Small intestine (tissue), 7 donors: Measurements from ENCODE around the gene TSHB. TPM values are rescaled to one million over a fixed set of nuclear protein-coding genes. Genes with fewer than 3 reads are reported as not detected.

Source experiments
- DNase-seq, 2 donors: peaks; one replicate each; pipeline versions ENCODE4 v3.0.0 to v3.0.0-alpha.2; 2013
- FAIRE-seq: peaks from 2 replicates; lab custom pipeline; 2012; peaks lifted over from hg19 to GRCh38; lab: Jason Lieb, UNC
- H3K27ac ChIP-seq, 3 donors: one replicate each; pipeline ENCODE4 v1.5.1; 2013; ENCODE audit warnings: low read length in 2 of 3, mild to moderate bottlenecking in 2 of 3, control low read depth in 1 of 3, inconsistent platforms in 1 of 3, low read depth in 1 of 3, moderate library complexity in 1 of 3
- H3K27me3 ChIP-seq, 3 donors: one replicate each; pipeline ENCODE4 v1.6.1; 2013; ENCODE audit warnings: low read length in 3 of 3, inconsistent platforms in 1 of 3; ENCODE audit not compliant: control insufficient read depth in 3 of 3, insufficient read depth in 3 of 3
- H3K36me3 ChIP-seq, 3 donors: one replicate each; pipeline ENCODE4 v1.6.1; 2013; ENCODE audit warnings: low read length in 3 of 3, inconsistent platforms in 1 of 3, low read depth in 1 of 3, mild to moderate bottlenecking in 1 of 3, moderate library complexity in 1 of 3; ENCODE audit not compliant: control insufficient read depth in 3 of 3, insufficient read depth in 2 of 3
- H3K4me1 ChIP-seq, 3 donors: one replicate each; pipeline ENCODE4 v1.6.1; 2013; ENCODE audit warnings: low read length in 2 of 3, inconsistent platforms in 1 of 3, low read depth in 1 of 3, mild to moderate bottlenecking in 1 of 3, moderate library complexity in 1 of 3; ENCODE audit not compliant: control insufficient read depth in 3 of 3, insufficient read depth in 2 of 3
- H3K4me3 ChIP-seq, 3 donors: one replicate each; pipeline ENCODE4 v1.5.1; 2013; ENCODE audit warnings: low read length in 3 of 3, control low read depth in 1 of 3, inconsistent platforms in 1 of 3, low read depth in 1 of 3, mild to moderate bottlenecking in 1 of 3, moderate library complexity in 1 of 3
- H3K9me3 ChIP-seq, 2 donors: one replicate each; pipeline ENCODE4 v1.6.1; 2013; ENCODE audit warnings: low read depth in 1 of 2, low read length in 1 of 2; ENCODE audit not compliant: control insufficient read depth in 2 of 2, insufficient read depth in 1 of 2
- WGBS, 3 donors: extraction: QIAGEN DNeasy Blood & Tissue Kit; methylation state at CpG; one replicate each; pipeline ENCODE4 v1.1.7; 2013; 5-methylcytosine and 5-hydroxymethylcytosine counted together
- polyA plus RNA-seq, 4 donors: library from polyadenylated mRNA; stranded (reverse) in 3 of 4; unstranded in 1 of 4; fragments of 200-250 nt in 3 of 4; fragments of 120-200 nt in 1 of 4; gene quantifications; one replicate each; pipeline versions ENCODE4 v1.2.1 to v1.2.3, GENCODE V29; 2013
- donor health status: healthy with polysubstance abuse.
- donor health status: control.
- donor health status: control.
- donor health status: Bipolar disorder and iron deficiency.
- donor health status: healthy.

Gene TSHB
- polyA plus RNA-seq, 4 donors: not detected

DNA sequence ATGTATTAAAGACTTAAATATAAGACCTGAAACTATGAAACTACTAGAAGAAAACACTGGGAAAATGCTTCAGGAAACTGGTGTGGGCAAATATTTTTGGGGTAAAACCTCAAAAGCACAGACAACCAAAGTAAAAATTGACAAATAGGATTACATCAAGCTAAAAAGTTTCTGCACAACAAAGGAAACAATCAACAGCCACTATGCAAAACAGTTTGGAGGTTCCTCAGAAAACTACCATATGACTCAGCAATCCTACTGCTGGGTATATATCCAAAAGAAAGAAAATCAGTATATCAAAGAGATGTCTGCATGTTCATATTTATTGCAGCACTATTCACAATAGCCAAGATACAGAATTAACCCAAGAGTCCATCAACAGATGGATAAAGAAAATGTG, 17.1 kb downstream of the TSHB start:
- H3K4me3 ChIP-seq: no peak overlapping the region
- H3K27me3 ChIP-seq: no peaks in the 10 kb centered on the region
- peaks cover 0 to 3% (median 0%) of the 10 kb centered on the region in 3 donors for H3K36me3 ChIP-seq
- FAIRE-seq: no peak
- H3K9me3 ChIP-seq: no peaks in the 10 kb centered on the region
- H3K27ac ChIP-seq: no peak overlapping the region
- DNase-seq: no peak
- no peaks in the 10 kb centered on the region for H3K4me1 ChIP-seq

DNA sequence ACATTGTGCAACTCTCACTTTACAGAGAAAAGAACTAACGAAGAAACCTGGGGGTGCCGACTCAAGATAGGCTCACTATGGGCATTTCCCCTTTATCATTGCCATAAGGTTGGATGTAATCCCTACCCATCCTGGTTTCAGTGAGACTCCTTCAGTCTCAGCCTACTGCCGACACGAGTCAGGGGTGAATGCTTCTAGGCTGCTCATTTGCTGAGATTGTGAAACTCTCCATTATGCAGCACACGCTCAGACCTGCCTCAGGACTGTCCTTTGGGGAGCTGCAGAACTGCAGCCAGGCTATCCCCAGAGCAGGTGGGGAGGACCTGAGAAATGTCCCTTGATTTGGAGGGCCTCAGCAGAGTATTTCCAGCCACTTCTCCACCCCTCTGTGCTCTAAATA, 22.2 kb downstream of the TSHB start:
- Histone ChIP-seq H3K9me3 (no peaks in the 10 kb centered on the region), H3K36me3 (peaks cover 0 to 3% (median 0%) of the 10 kb centered on the region in 3 donors), H3K4me1 (peaks cover 0 to under 1% (median 0%) of the 10 kb centered on the region in 3 donors), H3K27me3 (no peaks in the 10 kb centered on the region), H3K4me3 (no peak overlapping the region), H3K27ac (no peak overlapping the region)
- 84 to 90% (median 87%) methylated on average over 5 of the region's 5 CpGs for WGBS, 3 donors
- no peak for FAIRE-seq
- DNase-seq: no peak

DNA sequence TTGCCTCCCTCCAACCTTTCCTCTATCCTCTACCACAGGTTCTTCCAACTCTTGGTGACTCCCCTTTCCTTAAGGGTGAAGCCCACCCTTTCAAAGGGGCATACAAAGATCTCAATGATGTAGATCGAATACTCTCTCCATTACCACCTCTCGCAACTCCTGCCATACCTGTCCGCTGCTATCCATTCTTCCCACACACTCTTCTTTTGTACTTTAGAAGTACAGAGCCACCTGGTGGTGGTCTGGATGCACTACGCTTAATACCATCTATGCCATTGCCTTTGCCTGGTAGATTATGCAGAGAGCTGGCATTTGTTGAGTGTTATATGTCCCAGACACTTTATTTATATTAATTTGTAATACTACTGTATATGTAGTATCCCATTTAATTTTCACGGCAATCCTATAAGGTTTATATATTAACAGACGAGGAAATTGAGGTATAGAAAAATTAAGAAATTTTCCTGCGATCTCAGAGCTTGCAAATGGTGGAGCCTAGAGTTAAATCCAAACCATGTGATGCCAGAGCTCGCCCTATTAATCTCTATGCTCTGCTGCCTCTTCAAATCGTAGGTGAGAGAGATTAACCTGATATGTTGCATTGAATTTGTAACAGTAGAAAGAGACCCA, 22.9 kb downstream of the TSHB start:
- DNase-seq (peak; percentile 71 to 73), FAIRE-seq (no peak)
- 31 to 43% (median 42%) methylated on average over 9 of the region's 9 CpGs for WGBS, 3 donors
- Histone ChIP-seq H3K36me3 (peaks cover 0 to 3% (median 0%) of the 10 kb centered on the region in 3 donors), H3K9me3 (no peaks in the 10 kb centered on the region), H3K27ac (no peak overlapping the region), H3K4me1 (peaks cover 0 to 7% (median 0%) of the 10 kb centered on the region in 3 donors), H3K27me3 (no peaks in the 10 kb centered on the region), H3K4me3 (no peak overlapping the region)

DNA sequence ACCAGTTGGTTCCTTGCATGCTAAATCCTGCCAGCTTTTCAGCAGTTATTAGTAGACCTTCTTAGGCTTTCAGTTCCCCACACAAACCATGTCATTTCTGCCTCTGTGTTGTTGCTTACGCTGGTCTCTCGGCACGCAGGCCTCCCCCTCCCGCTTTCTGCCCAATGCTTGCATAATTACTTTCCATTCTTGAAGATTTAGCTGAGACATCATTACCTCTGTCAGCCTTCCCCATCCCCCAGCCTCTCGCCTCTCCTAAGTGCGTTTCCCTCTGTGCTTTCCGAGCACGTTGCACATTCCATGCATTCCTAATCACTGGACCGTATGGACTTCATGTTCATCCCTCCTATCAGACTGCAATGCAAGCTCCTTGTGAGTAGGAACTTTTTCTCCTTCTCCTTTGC, 26.8 kb downstream of the TSHB start:
- Histone ChIP-seq H3K27ac (peak overlapping the region in 1 of 3 donors; percentile 50), H3K36me3 (no peaks in the 10 kb centered on the region)
- 61 to 88% (median 81%) methylated on average over 9 of the region's 9 CpGs for WGBS, 3 donors

DNA sequence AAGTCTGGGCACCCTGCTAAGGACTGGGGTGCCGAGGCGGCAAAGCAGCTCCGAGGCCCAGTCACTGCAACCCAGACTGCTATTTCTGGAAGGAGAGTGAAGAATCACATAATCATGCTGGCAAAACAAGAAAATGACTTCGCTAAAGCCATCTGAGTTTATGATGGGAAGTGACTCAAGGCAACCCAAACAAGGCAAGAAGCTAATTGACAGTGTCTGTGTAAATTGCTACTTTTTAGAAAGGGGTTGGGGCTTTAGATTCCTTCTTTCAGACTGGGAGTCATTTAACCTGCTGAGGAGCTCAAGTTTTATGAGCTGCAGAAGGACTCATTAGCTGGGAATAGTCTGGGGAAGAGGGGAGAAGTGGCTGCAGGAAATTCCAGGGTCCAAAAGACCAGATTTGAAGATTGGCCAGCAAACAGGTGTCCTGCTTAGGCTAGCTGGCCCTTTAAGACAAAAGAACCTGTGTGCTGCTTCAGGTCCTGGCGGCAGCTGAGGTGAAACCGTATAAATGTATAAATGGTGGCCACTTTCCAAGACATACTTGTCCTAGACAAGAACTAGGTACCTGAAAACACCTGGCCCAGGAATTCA, 28.1 kb downstream of the TSHB start:
- H3K4me1 ChIP-seq: peaks cover 3 to 21% (median 8%) of the 10 kb centered on the region in 3 donors
- FAIRE-seq: no peak
- no peaks in the 10 kb centered on the region for H3K27me3 ChIP-seq
- DNase-seq: peak; percentile 55 to 74
- no peak overlapping the region for H3K4me3 ChIP-seq
- H3K9me3 ChIP-seq: no peaks in the 10 kb centered on the region
- H3K36me3 ChIP-seq: no peaks in the 10 kb centered on the region
- WGBS, 3 donors: 19 to 69% (median 41%) methylated on average over 6 of the region's 6 CpGs
- peak overlapping the region in 1 of 3 donors; percentile 10 for H3K27ac ChIP-seq

More for the DNA sequence above, 26.8 kb downstream of the TSHB start:
- DNase-seq (peak in 1 of 2 donors; percentile 13), FAIRE-seq (no peak)
- peaks cover 0 to 12% (median 0%) of the 10 kb centered on the region in 3 donors for H3K4me1 ChIP-seq
- H3K27me3 ChIP-seq: no peaks in the 10 kb centered on the region
- no peaks in the 10 kb centered on the region for H3K9me3 ChIP-seq
- no peak overlapping the region for H3K4me3 ChIP-seq

DNA sequence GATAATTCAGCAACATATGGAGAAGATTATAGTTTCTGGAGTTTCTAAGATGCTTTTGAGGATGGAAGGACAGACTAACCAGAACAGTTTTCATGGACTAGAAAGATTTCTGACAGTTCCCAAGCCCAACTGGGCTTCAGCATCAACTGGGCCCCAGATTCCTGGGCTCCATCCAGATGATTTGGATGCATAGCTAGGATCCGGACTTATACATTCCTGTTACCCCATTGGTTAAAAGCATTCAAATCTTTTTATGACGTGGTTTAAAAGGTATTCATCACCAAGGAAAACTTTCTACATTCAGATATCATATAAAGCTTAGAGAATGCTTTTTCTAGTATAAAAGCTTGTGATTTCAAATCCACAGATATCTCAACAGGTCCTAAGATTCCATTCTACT, 29.7 kb downstream of the TSHB start:
- no peak overlapping the region for H3K27ac ChIP-seq
- peaks cover 3 to 21% (median 8%) of the 10 kb centered on the region in 3 donors for H3K4me1 ChIP-seq
- H3K4me3 ChIP-seq: no peak overlapping the region
- WGBS, 3 donors: 46 to 50% (median 46%) methylated on average over 2 of the region's 2 CpGs
- H3K36me3 ChIP-seq: no peaks in the 10 kb centered on the region
- DNase-seq: no peak
- FAIRE-seq: no peak
- H3K9me3 ChIP-seq: no peaks in the 10 kb centered on the region
- H3K27me3 ChIP-seq: no peaks in the 10 kb centered on the region

DNA sequence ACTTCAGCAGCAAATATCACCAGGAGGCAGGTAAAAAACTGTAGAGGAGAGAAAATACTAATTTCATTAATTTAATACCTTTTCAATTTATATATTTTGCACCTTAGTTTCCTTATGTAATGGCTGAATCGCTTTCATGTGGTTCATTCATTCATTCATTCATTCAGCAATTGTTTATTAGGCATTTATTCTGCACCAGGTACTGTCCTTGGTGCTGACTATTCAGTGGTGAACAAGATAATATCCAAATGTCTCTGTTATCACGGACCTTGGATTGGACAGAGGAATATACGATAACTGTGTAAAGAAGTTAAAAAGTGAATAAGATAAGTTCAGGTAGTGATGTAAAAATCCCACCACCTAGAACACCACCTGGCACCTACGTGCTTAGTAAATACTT, 30.9 kb downstream of the TSHB start:
- no peaks in the 10 kb centered on the region for H3K36me3 ChIP-seq
- DNase-seq (no peak), FAIRE-seq (no peak)
- no peak overlapping the region for H3K27ac ChIP-seq
- no peaks in the 10 kb centered on the region for H3K27me3 ChIP-seq
- peaks cover 3 to 21% (median 8%) of the 10 kb centered on the region in 3 donors for H3K4me1 ChIP-seq
- no peak overlapping the region for H3K4me3 ChIP-seq
- H3K9me3 ChIP-seq: no peaks in the 10 kb centered on the region
- 60 to 77% (median 67%) methylated on average over 4 of the region's 4 CpGs for WGBS, 3 donors

DNA sequence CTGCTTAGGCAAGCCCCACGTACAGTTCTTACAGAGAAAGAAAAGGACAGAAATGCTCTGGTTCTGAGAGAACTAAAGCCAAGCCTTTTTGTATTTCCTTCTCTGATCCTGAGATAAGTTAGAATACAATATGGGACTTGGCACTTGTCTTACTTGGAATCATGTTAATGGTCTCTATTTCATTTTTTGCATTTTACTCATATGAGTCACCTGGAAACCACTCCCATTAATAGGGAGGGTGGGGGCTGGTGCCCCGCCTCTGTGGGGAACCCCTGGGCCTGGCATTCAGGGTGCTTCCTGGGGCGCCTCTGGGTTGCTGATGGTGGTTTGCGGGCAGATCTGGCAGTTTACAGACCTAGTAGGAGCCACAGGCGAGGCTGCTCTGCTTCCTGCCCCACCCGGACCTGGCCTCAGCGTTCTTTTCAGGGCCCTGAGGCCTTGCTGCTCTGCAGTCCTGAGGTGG, 32.9 kb downstream of the TSHB start:
- Histone ChIP-seq H3K27ac (peak overlapping the region in 2 of 3 donors; percentile 1 to 61), H3K4me1 (peaks cover 3 to 13% (median 8%) of the 10 kb centered on the region in 3 donors), H3K9me3 (no peaks in the 10 kb centered on the region), H3K4me3 (no peak overlapping the region), H3K36me3 (no peaks in the 10 kb centered on the region), H3K27me3 (no peaks in the 10 kb centered on the region)
- FAIRE-seq (no peak), DNase-seq (peak; percentile 68 to 74)
- WGBS, 3 donors: 8 to 38% (median 38%) methylated on average over 7 of the region's 7 CpGs
